IMR-90 (cell line): ENCODE measurements around the gene SFXN3. TPM values are rescaled to one million over a fixed set of nuclear protein-coding genes. Genes with fewer than 3 reads are reported as not detected.

Experiments used
- ATAC-seq: fragments of 200-7000 bp; cut with Tn5 transposase; 2 replicates; pipeline ENCODE4 v1.9.1; 2020; ENCODE audit warnings: low read depth, mild to moderate bottlenecking, moderate library complexity
- BruUV-seq: library from RNA; stranded (reverse); fragments of 400-500 nt; replicated peaks from 2 replicates; lab custom pipeline; 2021; lab: Mats Ljungman, UMichigan
- CTCF ChIA-PET: fragments of 300-600 bp; formaldehyde crosslinking; extraction: SDS; loops from one replicate; lab custom pipeline; 2021; ENCODE audit warnings: antibody characterized with exemption; lab: Yijun Ruan, JAX
- POLR2A ChIA-PET: fragments of 300-600 bp; sonication (Branson Sonifier 250); formaldehyde crosslinking; loops from one replicate; lab custom pipeline; 2022; ENCODE audit warnings: antibody characterized with exemption; ENCODE audit not compliant: unreplicated experiment; lab: Charles Lee
- DNase-seq: peaks from one replicate; pipeline ENCODE4 v3.0.0; 2013
- H2AFZ ChIP-seq: replicated peaks from 2 replicates; pipeline ENCODE3; 2013; ENCODE audit warnings: low read length, mild to moderate bottlenecking; ENCODE audit not compliant: poor library complexity
- H2AK5ac ChIP-seq: 2 replicates; pipeline ENCODE4 v1.6.1; 2013; ENCODE audit warnings: low read depth, low read length, inconsistent platforms
- H2AK9ac ChIP-seq: replicated peaks from 2 replicates; pipeline ENCODE3; 2013; ENCODE audit warnings: mild to moderate bottlenecking, low read depth, low read length, moderate library complexity; ENCODE audit not compliant: poor library complexity
- H2BK120ac ChIP-seq: 2 replicates; pipeline ENCODE4 v1.6.1; 2013; ENCODE audit warnings: low read depth, low read length, inconsistent platforms
- H2BK15ac ChIP-seq: 3 replicates; pipeline ENCODE4 v1.6.1; 2013; ENCODE audit warnings: low read depth, low read length, inconsistent platforms
- H2BK20ac ChIP-seq: 2 replicates; pipeline ENCODE4 v1.6.1; 2013; ENCODE audit warnings: low read depth, mild to moderate bottlenecking, inconsistent platforms, low read length, moderate library complexity
- H2BK5ac ChIP-seq: 2 replicates; pipeline ENCODE4 v1.6.1; 2013; ENCODE audit warnings: mild to moderate bottlenecking, low read depth, low read length, inconsistent platforms; ENCODE audit not compliant: poor library complexity, severe bottlenecking
- H3K14ac ChIP-seq: replicated peaks from 2 replicates; pipeline ENCODE4 v1.6.1; 2013; ENCODE audit warnings: low read depth, low read length, inconsistent platforms
- H3K18ac ChIP-seq: 2 replicates; pipeline ENCODE4 v1.6.1; 2013; ENCODE audit warnings: low read depth, low read length, control low read depth
- H3K23ac ChIP-seq: 2 replicates; pipeline ENCODE4 v1.6.1; 2013; ENCODE audit warnings: low read depth, low read length, inconsistent platforms
- H3K27ac ChIP-seq: 2 replicates; pipeline ENCODE4 v1.5.1; 2013; ENCODE audit warnings: mild to moderate bottlenecking, control low read depth, low read length; ENCODE audit not compliant: insufficient read depth
- H3K27me3 ChIP-seq: 2 replicates; pipeline ENCODE4 v1.6.1; 2013; ENCODE audit warnings: low read length; ENCODE audit not compliant: control insufficient read depth, insufficient read depth
- H3K36me3 ChIP-seq: 2 replicates; pipeline ENCODE4 v1.6.1; 2013; ENCODE audit warnings: low read length, mixed read lengths; ENCODE audit not compliant: control insufficient read depth, insufficient read depth
- H3K4ac ChIP-seq: 2 replicates; pipeline ENCODE4 v1.6.1; 2013; ENCODE audit warnings: low read depth, low read length, inconsistent platforms
- H3K4me1 ChIP-seq: 2 replicates; pipeline ENCODE4 v1.6.1; 2013; ENCODE audit warnings: low read length, mixed read lengths; ENCODE audit not compliant: control insufficient read depth, insufficient read depth
- H3K4me2 ChIP-seq: 2 replicates; pipeline ENCODE4 v1.6.1; 2013; ENCODE audit warnings: low read depth, mild to moderate bottlenecking, control low read depth, low read length, moderate library complexity
- H3K4me3 ChIP-seq: 2 replicates; pipeline ENCODE4 v1.5.1; 2013; ENCODE audit warnings: low read depth, mild to moderate bottlenecking, control low read depth, low read length, moderate library complexity; ENCODE audit not compliant: insufficient read depth
- H3K56ac ChIP-seq: 2 replicates; pipeline ENCODE4 v1.6.1; 2013; ENCODE audit warnings: low read length, inconsistent platforms; ENCODE audit not compliant: insufficient read depth; ENCODE audit errors: extremely low read depth
- H3K79me1 ChIP-seq, 2 experiments: 2 replicates each; pipeline ENCODE4 v1.6.1; 2013; ENCODE audit warnings: low read length in 2 of 2, inconsistent platforms in 1 of 2, low read depth in 1 of 2
- H3K9ac ChIP-seq: 2 replicates; pipeline ENCODE4 v1.6.1; 2013; ENCODE audit warnings: low read depth, low read length, control low read depth
- H3K9me1 ChIP-seq: 2 replicates; pipeline ENCODE4 v1.6.1; 2013; ENCODE audit warnings: low read length, inconsistent platforms; ENCODE audit not compliant: insufficient read depth
- H3K9me3 ChIP-seq: 2 replicates; pipeline ENCODE4 v1.6.1; 2013; ENCODE audit warnings: low read length; ENCODE audit not compliant: control insufficient read depth, insufficient read depth
- H4K20me1 ChIP-seq: 2 replicates; pipeline ENCODE4 v1.6.1; 2013; ENCODE audit warnings: low read length, inconsistent platforms; ENCODE audit not compliant: insufficient read depth
- H4K5ac ChIP-seq: 2 replicates; pipeline ENCODE4 v1.6.1; 2013; ENCODE audit warnings: mild to moderate bottlenecking, low read depth, low read length, control low read depth
- H4K8ac ChIP-seq, 2 experiments: 2 replicates each; pipeline ENCODE4 v1.6.1; 2013; ENCODE audit warnings: low read depth in 2 of 2, low read length in 2 of 2, control low read depth in 1 of 2, inconsistent platforms in 1 of 2
- H4K91ac ChIP-seq: 2 replicates; pipeline ENCODE4 v1.6.1; 2013; ENCODE audit warnings: low read depth, low read length, inconsistent platforms; ENCODE audit not compliant: insufficient read depth
- BHLHE40 ChIP-seq: fragments of 150-350 bp; IDR thresholded peaks from 2 replicates; pipeline ENCODE4 v1.6.1; 2016; ENCODE audit warnings: mild to moderate bottlenecking, low read depth, low read length
- CEBPB ChIP-seq: IDR thresholded peaks from 2 replicates; pipeline ENCODE4 v1.6.1; 2012; ENCODE audit warnings: low read depth, low read length, improper control_type of control experiment
- CHD1 ChIP-seq: IDR thresholded peaks from 2 replicates; pipeline ENCODE4 v1.6.1; 2012; ENCODE audit warnings: low read depth, low read length, improper control_type of control experiment
- MAFK ChIP-seq: IDR thresholded peaks from 2 replicates; pipeline ENCODE4 v1.6.1; 2012; ENCODE audit warnings: low read depth, low read length, improper control_type of control experiment
- MAZ ChIP-seq: IDR thresholded peaks from 2 replicates; pipeline ENCODE4 v1.6.1; 2012; ENCODE audit warnings: low read depth, mild to moderate bottlenecking, low read length, improper control_type of control experiment, moderate library complexity, borderline replicate concordance
- MXI1 ChIP-seq: IDR thresholded peaks from 2 replicates; pipeline ENCODE4 v1.6.1; 2012; ENCODE audit warnings: low read depth, mild to moderate bottlenecking, low read length, moderate library complexity, borderline replicate concordance
- NFE2L2 ChIP-seq: fragments of 150-350 bp; IDR thresholded peaks from 2 replicates; pipeline ENCODE4 v1.6.1; 2016; ENCODE audit warnings: low read depth, mild to moderate bottlenecking, low read length
- RAD21 ChIP-seq: IDR thresholded peaks from 2 replicates; pipeline ENCODE4 v1.6.1; 2012; ENCODE audit warnings: low read length, improper control_type of control experiment
- RCOR1 ChIP-seq: IDR thresholded peaks from 2 replicates; pipeline ENCODE4 v1.6.1; 2012; ENCODE audit warnings: mild to moderate bottlenecking, low read length, improper control_type of control experiment; ENCODE audit not compliant: insufficient replicate concordance
- SMC3 ChIP-seq: fragments of 150-350 bp; IDR thresholded peaks from 2 replicates; pipeline ENCODE4 v1.6.1; 2016; ENCODE audit warnings: low read depth, mild to moderate bottlenecking, antibody characterized with exemption, low read length, moderate library complexity
- WGBS, 2 experiments: methylation state at CpG; one replicate each; pipeline versions ENCODE4 v1.1.5 to v1.1.7; 2013; ENCODE audit warnings: missing lambda C conversion rate in 2 of 2; ENCODE audit not compliant: insufficient read length in 1 of 2; ENCODE audit errors: extremely low coverage in 2 of 2; 5-methylcytosine and 5-hydroxymethylcytosine counted together
- dilution Hi-C: fragments of 300-500 bp; cut with HindIII; formaldehyde crosslinking; loops from one replicate; pipeline ENCODE4 v1.14.3; 2018; ENCODE audit warnings: low sequenced_read_pairs; ENCODE audit not compliant: unreplicated experiment
- in situ Hi-C: fragments of 300-500 bp; cut with MboI; formaldehyde crosslinking; loops from 3 replicates; pipeline ENCODE4 v1.14.3; 2019; ENCODE audit warnings: low sequenced_read_pairs, inconsistent platforms, mixed read lengths
- intact Hi-C: fragments of 100-400 bp; cut with micrococcal nuclease; formaldehyde crosslinking; loops from 2 replicates; pipeline ENCODE4 v1.10.0; 2022
- polyA plus RNA-seq, 3 experiments: library from polyadenylated mRNA; depleted of rRNA; stranded (reverse); fragments of >200 nt; gene quantifications; 2 replicates each; pipeline ENCODE4 v1.2.3, GENCODE V29; 2012; ENCODE audit warnings: low replicate concordance in 1 of 3
- total RNA-seq: library from RNA; depleted of rRNA; stranded (reverse); fragments of >200 nt; gene quantifications from 2 replicates; pipeline ENCODE4 v1.2.3, GENCODE V29; 2012
- TF ChIP-seq, protein P1 (sequence below): fragments of 150-350 bp; IDR thresholded peaks from 2 replicates; pipeline ENCODE4 v1.6.1; 2016; ENCODE audit warnings: low read depth, mild to moderate bottlenecking, low read length, moderate library complexity, borderline replicate concordance
- TF ChIP-seq, protein P2 (sequence below): fragments of 150-350 bp; IDR thresholded peaks from 2 replicates; pipeline ENCODE4 v1.6.1; 2017; ENCODE audit warnings: mild to moderate bottlenecking, antibody characterized with exemption, low read length, low read depth

SFXN3 gene
- total and polyA plus RNA-seq, 2 of the 4 experiments (the other 2 are of a cell fraction): 64.7 to 77.2 TPM

DNA sequence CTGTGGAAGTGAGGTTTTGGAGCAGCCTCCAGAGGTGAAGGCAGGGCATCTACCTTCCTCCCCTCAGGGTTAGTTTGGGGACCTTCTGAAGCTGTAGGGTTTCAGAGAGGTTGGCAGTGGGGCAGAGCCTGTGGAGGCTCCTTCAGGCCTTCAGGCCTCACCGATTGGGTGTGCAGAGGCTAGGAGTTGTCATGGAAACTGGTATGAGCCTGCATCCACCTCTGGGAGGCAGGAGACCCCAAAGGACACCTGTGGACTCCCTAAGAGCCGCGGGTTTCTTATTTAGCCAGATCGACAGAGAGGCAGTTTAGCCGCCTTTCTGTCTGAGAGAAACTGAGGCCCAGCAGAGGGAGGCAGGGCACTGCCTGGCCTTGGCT, 29.4 kb upstream of the SFXN3 start (continued):
- TF ChIP-seq, protein P1, sequence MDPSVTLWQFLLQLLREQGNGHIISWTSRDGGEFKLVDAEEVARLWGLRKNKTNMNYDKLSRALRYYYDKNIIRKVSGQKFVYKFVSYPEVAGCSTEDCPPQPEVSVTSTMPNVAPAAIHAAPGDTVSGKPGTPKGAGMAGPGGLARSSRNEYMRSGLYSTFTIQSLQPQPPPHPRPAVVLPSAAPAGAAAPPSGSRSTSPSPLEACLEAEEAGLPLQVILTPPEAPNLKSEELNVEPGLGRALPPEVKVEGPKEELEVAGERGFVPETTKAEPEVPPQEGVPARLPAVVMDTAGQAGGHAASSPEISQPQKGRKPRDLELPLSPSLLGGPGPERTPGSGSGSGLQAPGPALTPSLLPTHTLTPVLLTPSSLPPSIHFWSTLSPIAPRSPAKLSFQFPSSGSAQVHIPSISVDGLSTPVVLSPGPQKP: no peak
- no peak for TF ChIP-seq RAD21
- TF ChIP-seq SMC3: no peak

DNA sequence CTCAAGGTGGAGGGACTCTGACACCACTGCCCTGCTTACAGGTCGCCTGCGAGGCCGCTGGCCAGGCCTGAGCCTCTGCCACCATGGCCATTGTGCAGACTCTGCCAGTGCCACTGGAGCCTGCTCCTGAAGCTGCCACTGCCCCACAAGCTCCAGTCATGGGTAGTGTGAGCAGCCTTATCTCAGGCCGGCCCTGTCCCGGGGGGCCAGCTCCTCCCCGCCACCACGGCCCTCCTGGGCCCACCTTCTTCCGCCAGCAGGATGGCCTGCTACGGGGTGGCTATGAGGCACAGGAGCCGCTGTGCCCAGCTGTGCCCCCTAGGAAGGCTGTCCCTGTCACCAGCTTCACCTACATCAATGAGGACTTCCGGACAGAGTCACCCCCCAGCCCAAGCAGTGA, 28.6 kb upstream of the SFXN3 start:
- CTCF ChIA-PET: interaction anchor here (1.5 to 3.2 kb wide), 2 partner anchors 9 to 12 kb away, joined by 4 to 10 read pairs; no protein-coding TSS in a partner anchor
- no peak for TF ChIP-seq MAZ
- no peak for TF ChIP-seq RCOR1
- TF ChIP-seq MXI1: no peak
- TF ChIP-seq NFE2L2: no peak
- TF ChIP-seq, protein P1: no peak
- TF ChIP-seq BHLHE40: no peak
- TF ChIP-seq CHD1: no peak
- TF ChIP-seq CEBPB: no peak
- TF ChIP-seq, protein P2, sequence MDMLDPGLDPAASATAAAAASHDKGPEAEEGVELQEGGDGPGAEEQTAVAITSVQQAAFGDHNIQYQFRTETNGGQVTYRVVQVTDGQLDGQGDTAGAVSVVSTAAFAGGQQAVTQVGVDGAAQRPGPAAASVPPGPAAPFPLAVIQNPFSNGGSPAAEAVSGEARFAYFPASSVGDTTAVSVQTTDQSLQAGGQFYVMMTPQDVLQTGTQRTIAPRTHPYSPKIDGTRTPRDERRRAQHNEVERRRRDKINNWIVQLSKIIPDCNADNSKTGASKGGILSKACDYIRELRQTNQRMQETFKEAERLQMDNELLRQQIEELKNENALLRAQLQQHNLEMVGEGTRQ: no peak
- TF ChIP-seq MAFK: no peak

More for the DNA sequence above, 28.6 kb upstream of the SFXN3 start:
- H2AK5ac ChIP-seq: peak overlapping the region; percentile 56; the same call in 1 of the 2 replicates
- H3K36me3 ChIP-seq: peaks cover 47% of the 10 kb centered on the region
- no peaks in the 10 kb centered on the region for H3K27me3 ChIP-seq
- intact Hi-C loops (no loop called here), in situ Hi-C loops (no loop called here), dilution Hi-C loops (no loop called here)
- H4K8ac ChIP-seq: no peak overlapping the region
- H2AK9ac ChIP-seq: peak overlapping the region; percentile 21
- H3K4me2 ChIP-seq: peak overlapping the region; percentile 92; the same call in 1 of the 2 replicates
- POLR2A ChIA-PET: interaction anchor here (0.5 kb wide), 1 partner anchor 507 kb away, joined by 9 read pairs; no protein-coding TSS in a partner anchor
- WGBS, 2 experiments: 91% methylated on average over 5 of the region's 11 CpGs; no CpG with 5 or more reads in 1 of the 2 experiments
- no peak overlapping the region for H2BK120ac ChIP-seq
- peak overlapping the region; percentile 15; the same call in 1 of the 2 replicates for H3K23ac ChIP-seq
- no peak for DNase-seq
- no peaks in the 10 kb centered on the region for H3K9me3 ChIP-seq
- H2BK20ac ChIP-seq: no peak overlapping the region
- no TSS peak for BruUV-seq
- H3K9me1 ChIP-seq: peaks cover 4% of the 10 kb centered on the region; the same call in 1 of the 2 replicates
- H4K20me1 ChIP-seq: peaks cover 64% of the 10 kb centered on the region
- H3K4ac ChIP-seq: peak overlapping the region; percentile 24
- ATAC-seq: no peak
- no peak overlapping the region for H4K91ac ChIP-seq
- no peak overlapping the region for H3K18ac ChIP-seq
- peak overlapping the region; percentile 91 for H3K27ac ChIP-seq
- H3K56ac ChIP-seq: no peak overlapping the region
- H3K4me1 ChIP-seq: peaks cover 33% of the 10 kb centered on the region
- H4K5ac ChIP-seq: no peak overlapping the region
- peak overlapping the region; percentile 76 for H3K9ac ChIP-seq
- 0 out of 2 replicates have a peak overlapping the region, but pooled peaks have one; percentile 14 for H3K14ac ChIP-seq
- no peak overlapping the region for H2BK15ac ChIP-seq
- H2BK5ac ChIP-seq: peak overlapping the region; percentile 57
- no peak overlapping the region for H3K4me3 ChIP-seq
- H2AFZ ChIP-seq: no peak overlapping the region
- peaks cover 22 to 73% of the 10 kb centered on the region in 2 experiments for H3K79me1 ChIP-seq
